K562 (cell line): ENCODE data around the gene SIT1. TPM values are rescaled to one million over a fixed set of nuclear protein-coding genes. Genes with fewer than 3 reads are reported as not detected.

ENCODE experiments used
- BCL6 ChIP-seq: fragments of 250-450 bp; sonication (Bioruptor Pico); IDR thresholded peaks from 2 replicates; pipeline ENCODE4 v1.4.0; 2020
- CREB3L1 ChIP-seq: fragments of 450-650 bp; IDR thresholded peaks from 2 replicates; pipeline ENCODE4 v1.6.1; 2014; ENCODE audit warnings: low read depth, mild to moderate bottlenecking, moderate library complexity, borderline replicate concordance
- CSDE1 ChIP-seq, 2 experiments: fragments of 450-650 bp; IDR thresholded peaks; 2 replicates each; pipeline ENCODE4 v1.6.1; 2016; ENCODE audit warnings: mild to moderate bottlenecking in 1 of 2
- DMBX1 ChIP-seq: fragments of 250-450 bp; sonication (Bioruptor Pico); IDR thresholded peaks from 2 replicates; pipeline ENCODE4 v1.8.0; 2022; ENCODE audit warnings: inconsistent platforms, mild to moderate bottlenecking, moderate library complexity, borderline replicate concordance
- ELF2 ChIP-seq: fragments of 250-450 bp; sonication (Bioruptor Pico); IDR thresholded peaks from 2 replicates; pipeline ENCODE4 v1.5.0; 2021; ENCODE audit warnings: mild to moderate bottlenecking
- ID3 ChIP-seq, 2 experiments: fragments of 250-450 bp in 1 of 2; fragments of 450-650 bp in 1 of 2; sonication (Bioruptor Pico) in 1 of 2; IDR thresholded peaks; 2 replicates each; pipeline versions ENCODE4 v1.6.1 to v1.8.0; 2016 to 2021; ENCODE audit warnings: mild to moderate bottlenecking in 2 of 2, moderate library complexity in 2 of 2, missing compliant biosample characterization in 1 of 2, missing genetic modification characterization in 1 of 2
- KLF16 ChIP-seq: IDR thresholded peaks from 2 replicates; pipeline ENCODE4 v1.6.1; 2016; ENCODE audit warnings: antibody characterized with exemption
- NCOA4 ChIP-seq: fragments of 450-650 bp; IDR thresholded peaks from 2 replicates; pipeline ENCODE4 v1.6.1; 2018; ENCODE audit warnings: mild to moderate bottlenecking; ENCODE audit not compliant: partially characterized antibody
- NFIC ChIP-seq: fragments of 450-650 bp; IDR thresholded peaks from 2 replicates; pipeline ENCODE4 v1.6.1; 2017; ENCODE audit warnings: mild to moderate bottlenecking, inconsistent platforms
- PREB ChIP-seq: sonication (generic); formaldehyde crosslinking; IDR thresholded peaks from 2 replicates; pipeline ENCODE4 v1.8.1; 2023; ENCODE audit warnings: mild to moderate bottlenecking, missing genetic modification reagents
- RHOXF2B ChIP-seq: fragments of 250-450 bp; sonication (Bioruptor Pico); conservative IDR thresholded peaks from 2 replicates; pipeline ENCODE4 v1.5.1; 2021
- STAT6 ChIP-seq: sonication (generic); formaldehyde crosslinking; IDR thresholded peaks from 2 replicates; pipeline ENCODE4 v1.8.1; 2023; ENCODE audit warnings: mild to moderate bottlenecking, missing genetic modification reagents
- USF2 ChIP-seq: sonication (generic); formaldehyde crosslinking; IDR thresholded peaks from 2 replicates; pipeline ENCODE4 v1.5.0; 2020; ENCODE audit warnings: missing genetic modification reagents
- XRCC4 ChIP-seq: IDR thresholded peaks from one replicate; pipeline ENCODE4 v1.6.1; 2011; ENCODE audit not compliant: insufficient read depth, insufficient read length; ENCODE audit errors: extremely low read depth
- ZBTB11 ChIP-seq, 3 experiments: fragments of 200-800 bp in 1 of 3; fragments of 250-450 bp in 1 of 3; fragments of 450-650 bp in 1 of 3; sonication (Bioruptor Pico) in 1 of 3; sonication (Bioruptor generic) in 1 of 3; formaldehyde crosslinking in 1 of 3; IDR thresholded peaks; 2 replicates each; pipeline versions ENCODE4 v1.6.1 to v1.8.0; 2016 to 2022; ENCODE audit warnings: mild to moderate bottlenecking in 2 of 3, missing genetic modification characterization in 2 of 3, missing compliant biosample characterization in 1 of 3, moderate library complexity in 1 of 3
- ZFP36 ChIP-seq: fragments of 150-350 bp; IDR thresholded peaks from 2 replicates; pipeline ENCODE4 v1.6.1; 2018; ENCODE audit warnings: low read length, low read depth; ENCODE audit not compliant: partially characterized antibody
- ZNF24 ChIP-seq: fragments of 450-650 bp; IDR thresholded peaks from 2 replicates; pipeline ENCODE4 v1.6.1; 2016
- polyA plus RNA-seq, 8 experiments: library from polyadenylated mRNA; depleted of rRNA in 4 of 8; stranded (reverse) in 5 of 8; unstranded in 3 of 8; fragments of >200 nt; fragmentation: Nextera tagmentation in 2 of 8; fragmentation: Illumina TruSeq in 1 of 8; extraction: Ambion mirVana in 2 of 8; extraction: Trizol in 1 of 8; gene quantifications; 2 replicates each; pipeline versions ENCODE4 v1.2.1 to v1.2.3, GENCODE V29; 2011 to 2014; ENCODE audit warnings: inconsistent platforms in 1 of 8, missing spikeins in 1 of 8
- total RNA-seq, 7 experiments: library from RNA; depleted of rRNA in 6 of 7; stranded (reverse); fragments of >200 nt in 6 of 7; fragmentation: Illumina TruSeq in 2 of 7; extraction: Trizol in 2 of 7; gene quantifications; 2 replicates each; pipeline versions ENCODE4 v1.2.1 to v1.2.3, GENCODE V29; 2011 to 2021; ENCODE audit warnings: low replicate concordance in 1 of 7

The SIT1 gene
- total and polyA plus RNA-seq, 9 of the 15 experiments (the other 6 are each of a cell fraction or from before 2014, with no cell fraction given), result not detected

GRCh38 chr9:35646533-35647265, 4.0 kb downstream of the SIT1 start (continued):
- TF ChIP-seq PREB (CRISPR knock-in tag) (no peak), STAT6 (CRISPR knock-in tag) (no peak), DMBX1 (CRISPR knock-in tag) (no peak), USF2 (CRISPR knock-in tag) (no peak), ZNF24 (no peak), BCL6 (CRISPR knock-in tag) (no peak), CREB3L1 (peak; percentile 65), ID3 (CRISPR knock-in tag; IDR thresholded peaks at IDR 0.05) (no peak), ID3 (tag; IDR thresholded peaks at IDR 0.05) (no peak), CSDE1 (IDR thresholded peaks at IDR 0.05) (no peak), ZFP36 (no peak), ELF2 (CRISPR knock-in tag) (no peak), KLF16 (no peak), RHOXF2B (CRISPR knock-in tag) (no peak), ZBTB11 (CRISPR knock-in tag; IDR thresholded peaks at IDR 0.05) (peak in 2 of 3 experiments; percentile 72 to 95; a peak in 4 of 6 replicates), XRCC4 (no peak), NCOA4 (no peak), NFIC (no peak)
